ENCODE data around the gene IGIP.

The IGIP gene

DNA sequence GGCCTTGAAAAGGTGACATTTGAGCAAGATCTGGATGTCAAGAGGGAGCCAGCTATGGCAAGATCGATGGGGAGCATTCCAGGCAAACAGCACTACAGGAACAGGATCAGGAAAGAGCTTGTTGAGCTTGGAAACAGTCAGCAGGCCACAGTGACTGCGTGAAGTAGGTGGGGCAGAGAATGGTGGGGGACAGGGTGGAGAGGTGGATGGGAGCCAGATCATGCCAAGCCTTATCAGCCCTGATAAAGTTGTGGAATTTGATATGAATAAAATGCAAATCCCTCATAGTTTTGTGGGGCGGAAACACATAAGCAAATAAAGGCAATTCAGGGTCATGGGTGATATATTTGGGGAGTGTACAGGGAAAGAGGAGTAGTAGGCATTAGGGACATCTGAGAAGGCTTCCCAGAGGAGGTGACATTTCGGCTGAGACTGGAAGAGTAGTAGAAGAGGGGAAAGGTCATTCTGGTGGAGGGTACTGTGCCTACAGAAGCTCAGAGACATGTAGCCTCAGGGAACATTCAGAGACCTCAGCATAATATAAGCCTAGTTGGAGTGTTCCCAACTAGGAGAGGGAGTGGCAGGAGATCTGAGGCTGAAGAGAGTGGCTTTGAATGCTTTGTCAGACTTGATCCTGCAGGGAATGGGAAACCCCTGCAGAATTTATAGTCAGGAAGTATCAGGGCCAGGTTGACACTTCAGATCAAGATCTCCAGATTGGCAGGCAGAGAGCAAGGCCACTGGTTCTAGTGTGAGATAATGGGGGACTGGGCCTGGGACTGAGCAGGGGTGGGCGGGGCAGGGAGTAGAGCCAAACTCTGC lies 39.6 kb downstream of the IGIP start:
- DNase-seq (ENCODE audit: low spot score) = no peak

DNA sequence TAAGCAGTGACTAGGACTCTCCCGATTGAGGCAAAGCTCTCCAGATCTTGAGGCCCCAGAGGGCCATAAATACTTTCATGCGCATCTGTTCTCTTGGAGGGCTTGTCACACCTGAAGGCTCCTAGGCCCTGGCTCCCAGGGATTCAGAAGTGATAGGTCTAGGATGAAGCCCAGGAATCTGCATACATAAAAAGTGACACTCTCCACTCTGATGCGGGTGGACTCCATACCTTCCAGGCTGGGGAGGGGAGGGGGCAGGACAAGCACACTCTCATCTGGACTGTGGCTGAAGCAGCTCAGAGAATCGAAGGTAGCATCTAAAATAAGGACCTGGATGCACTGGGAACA lies 40.2 kb downstream of the IGIP start:
- no peak for DNase-seq (ENCODE audit: low spot score)

DNA sequence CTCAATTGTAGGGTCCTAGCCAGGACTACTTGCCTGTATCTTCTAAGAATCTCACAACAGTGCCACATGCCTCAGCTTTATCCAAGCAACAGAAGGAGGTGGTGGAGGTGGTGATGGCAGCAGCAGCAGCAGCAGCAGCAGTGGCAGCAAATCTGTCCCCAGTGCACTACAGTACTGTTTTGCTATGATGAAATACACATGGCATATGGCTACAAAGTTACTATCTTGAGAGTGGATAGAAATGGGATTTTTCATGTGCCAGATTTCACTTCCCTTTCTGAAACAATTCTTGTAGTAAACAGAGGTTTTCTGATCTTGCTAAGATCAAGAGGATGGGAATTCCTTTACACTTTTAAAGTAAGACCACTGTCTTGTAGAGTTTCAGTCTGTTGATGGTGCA lies 41.2 kb downstream of the IGIP start:
- no peak for DNase-seq (ENCODE audit: low spot score)

DNA sequence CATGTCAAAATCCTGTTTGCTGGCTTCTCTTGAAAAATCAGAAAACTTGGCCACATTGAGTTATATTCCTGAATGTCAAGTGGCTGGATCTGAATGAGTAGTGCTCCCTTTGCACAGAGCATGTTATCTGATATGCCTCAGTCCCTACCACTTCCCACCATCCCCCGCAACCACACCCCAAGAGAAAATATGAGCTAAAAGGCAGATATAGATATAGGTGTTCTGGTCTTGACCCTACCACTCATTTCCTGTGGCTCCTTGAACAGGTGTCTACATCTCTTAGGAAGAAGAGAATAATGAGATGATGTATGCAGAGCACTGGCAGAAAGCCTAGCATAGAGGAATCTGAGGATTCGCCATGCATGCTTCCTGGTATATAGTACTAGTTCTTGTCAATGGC lies 42.6 kb downstream of the IGIP start:
- DNase-seq (ENCODE audit: low spot score) = no peak

DNA sequence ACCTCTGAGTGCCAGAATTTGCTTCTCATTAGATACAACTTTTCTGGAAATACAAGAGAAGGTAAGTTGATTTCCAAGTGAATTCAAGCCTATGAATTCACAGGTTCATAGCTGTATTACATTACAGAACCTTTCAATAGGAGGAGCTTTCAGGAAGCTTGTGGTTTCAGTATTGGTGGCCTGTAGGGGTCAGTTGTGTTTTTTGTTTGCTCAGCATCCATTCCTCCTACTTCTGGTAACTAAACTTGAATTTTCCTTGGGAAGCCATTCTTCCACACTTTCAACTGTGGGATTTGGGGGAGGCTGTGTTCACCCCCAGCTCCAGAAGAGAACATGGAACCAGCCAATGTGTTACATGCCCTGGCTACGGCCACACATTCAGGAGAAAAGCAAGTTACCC lies 43.7 kb downstream of the IGIP start:
- no peak for DNase-seq (ENCODE audit: low spot score)

DNA sequence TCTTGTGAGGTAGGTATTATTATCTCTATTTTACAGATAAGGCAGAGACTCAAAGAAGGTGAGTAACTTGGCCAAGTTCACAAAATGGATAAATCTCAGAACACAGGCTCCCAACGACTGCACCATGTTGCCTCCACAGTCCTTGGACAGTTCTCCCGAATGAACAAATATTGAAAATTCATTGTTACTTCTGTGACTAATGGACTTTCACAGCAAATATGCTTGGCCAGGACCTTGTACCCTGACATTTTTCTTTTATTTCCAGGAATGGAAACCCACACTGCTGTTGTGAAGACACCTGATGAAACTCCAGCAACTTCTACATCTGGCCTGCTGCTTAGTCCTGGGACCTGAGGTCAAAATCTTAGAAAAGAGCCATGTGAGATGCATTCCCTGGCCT lies 46.7 kb downstream of the IGIP start:
- DNase-seq (ENCODE audit: low spot score) = no peak

DNA sequence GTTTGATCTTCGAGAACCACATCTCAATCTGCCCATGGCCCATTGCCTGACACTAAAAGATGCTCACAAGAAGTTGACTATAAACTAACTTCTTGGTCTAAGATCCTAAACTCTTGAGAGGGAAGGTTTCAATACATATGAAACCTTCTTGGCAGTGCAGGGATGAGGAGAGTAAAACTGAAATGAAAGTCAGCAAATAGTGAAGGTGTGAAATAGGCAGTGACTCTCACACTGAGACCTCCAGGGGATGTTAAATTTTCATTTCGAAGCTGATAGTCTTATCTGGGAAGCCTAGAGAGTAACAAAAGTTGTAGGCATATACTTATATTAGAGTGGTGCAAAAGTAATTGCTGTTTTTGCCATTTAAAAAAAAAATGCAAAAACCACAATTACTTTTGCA lies 48.3 kb downstream of the IGIP start:
- no peak for DNase-seq (ENCODE audit: low spot score)

DNA sequence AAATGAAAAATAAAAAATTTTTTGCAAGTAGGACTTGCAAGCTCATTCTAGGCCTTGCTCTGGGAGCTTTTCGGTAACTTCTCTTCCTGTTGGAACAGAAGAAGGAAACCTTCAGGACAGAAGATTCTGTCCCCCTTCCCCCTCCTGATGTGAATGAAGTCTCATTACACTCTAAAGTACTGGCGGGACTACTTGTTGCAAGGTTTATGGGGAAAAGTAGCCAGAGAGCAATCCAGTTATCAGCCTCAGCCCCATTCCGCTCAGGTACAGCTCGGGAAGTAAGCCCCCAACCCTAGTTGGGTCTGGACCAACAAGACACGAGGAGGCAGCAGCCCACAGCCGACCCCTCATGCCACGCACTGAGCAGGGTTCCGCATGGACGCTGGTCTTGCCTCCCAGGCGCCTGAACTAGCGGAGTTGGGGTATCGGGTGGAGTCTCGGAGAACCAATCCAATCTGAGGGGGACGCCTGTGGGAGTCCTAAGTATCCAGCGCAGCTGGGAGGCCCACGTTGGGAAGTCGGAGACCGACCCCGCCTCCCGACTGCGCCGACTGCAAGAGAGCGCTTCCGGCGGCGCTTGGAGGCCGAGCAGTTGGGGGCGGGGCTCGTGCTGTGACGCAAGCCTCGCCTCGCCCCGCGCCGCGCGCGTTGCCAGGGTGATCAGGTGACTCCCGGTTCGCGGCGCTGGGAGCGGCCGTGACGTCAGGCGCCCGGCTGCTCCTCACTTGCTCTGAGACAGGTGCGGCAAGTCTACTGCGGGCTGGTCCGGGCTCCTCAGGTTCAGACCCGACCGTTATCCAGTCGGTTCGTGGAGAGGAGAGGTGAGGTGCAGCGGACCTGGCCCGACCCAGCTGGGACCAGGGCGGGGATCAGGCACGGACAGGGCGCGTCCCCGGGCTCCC lies 49.0 kb downstream of the IGIP start, which contains the start of gene CYSTM1:
Gene CYSTM1, plus strand, starts transcription at position 724 of the 902 bp plus-strand sequence. CDS start 19,278 bp downstream, outside the sequence.
- peak; percentile 95 for DNase-seq (ENCODE audit: low spot score)

DNA sequence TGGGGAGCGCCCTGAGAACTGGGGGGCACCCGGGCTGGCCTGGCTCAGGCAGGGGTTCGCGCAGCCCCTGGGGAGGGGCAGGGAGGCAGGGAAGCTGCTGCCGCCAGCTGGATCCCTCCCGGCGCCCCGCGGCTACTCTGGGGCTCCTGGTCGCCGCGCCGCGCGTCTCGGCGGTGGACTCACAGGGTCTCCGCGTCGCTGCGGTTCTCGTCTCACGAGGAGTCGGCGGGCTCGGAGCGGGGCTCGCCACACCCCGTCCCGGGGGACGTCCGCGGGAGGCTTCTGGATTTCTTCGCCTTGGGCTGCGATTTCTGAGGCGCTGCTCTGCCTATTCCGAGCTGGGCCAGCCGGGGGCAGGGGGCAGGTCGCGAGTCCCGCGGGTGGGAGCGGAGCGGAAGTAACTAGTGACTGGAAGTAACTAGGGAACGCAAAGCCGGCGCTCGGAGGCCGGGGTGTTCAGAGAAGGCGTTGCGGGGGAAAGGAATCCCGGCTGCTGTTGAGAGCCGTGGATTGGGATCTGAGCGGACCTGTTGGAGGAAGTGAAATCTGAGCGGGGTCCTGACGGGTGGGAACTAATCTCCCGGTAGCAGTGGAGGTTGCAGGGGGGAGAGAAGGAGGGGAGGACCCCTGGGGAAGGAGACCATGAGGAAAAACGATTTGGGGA lies 49.8 kb downstream of the IGIP start:
- DNase-seq (ENCODE audit: low spot score) = peak; percentile 84

DNA sequence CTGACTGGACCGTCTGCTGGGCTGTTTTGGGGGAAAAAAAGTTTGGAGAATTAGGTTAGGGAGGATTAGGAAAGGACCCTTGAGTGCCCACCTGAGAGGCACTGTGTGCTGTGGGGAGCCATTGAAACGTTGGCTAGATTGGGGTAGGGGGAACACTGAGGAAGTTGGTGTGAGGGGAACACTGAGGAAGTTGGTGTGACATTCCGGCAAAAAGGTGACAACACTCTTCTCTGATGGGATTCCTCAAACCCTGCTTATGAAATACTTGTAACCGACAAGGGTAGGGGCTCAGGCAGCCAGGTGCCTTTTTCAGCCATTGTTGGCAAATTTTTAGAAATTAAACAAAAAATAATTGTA lies 50.3 kb downstream of the IGIP start:
- no peak for DNase-seq (ENCODE audit: low spot score)

DNA sequence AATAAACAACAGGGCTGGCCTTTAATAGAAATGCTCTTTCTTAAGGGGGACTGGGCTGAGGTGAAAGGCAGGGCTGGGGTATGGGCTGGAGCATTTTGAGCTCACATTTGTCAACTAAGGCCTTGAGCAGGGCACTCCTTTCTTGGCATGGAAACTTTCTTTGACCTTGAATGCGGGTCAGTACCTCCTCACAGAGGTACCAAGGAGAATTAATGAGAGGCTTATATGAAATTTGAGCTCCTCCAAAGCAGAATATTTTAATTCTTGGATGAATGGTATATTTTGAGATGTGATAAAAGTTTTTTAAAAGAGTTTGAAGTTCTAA lies 52.3 kb downstream of the IGIP start:
- no peak for DNase-seq (ENCODE audit: low spot score)

DNA sequence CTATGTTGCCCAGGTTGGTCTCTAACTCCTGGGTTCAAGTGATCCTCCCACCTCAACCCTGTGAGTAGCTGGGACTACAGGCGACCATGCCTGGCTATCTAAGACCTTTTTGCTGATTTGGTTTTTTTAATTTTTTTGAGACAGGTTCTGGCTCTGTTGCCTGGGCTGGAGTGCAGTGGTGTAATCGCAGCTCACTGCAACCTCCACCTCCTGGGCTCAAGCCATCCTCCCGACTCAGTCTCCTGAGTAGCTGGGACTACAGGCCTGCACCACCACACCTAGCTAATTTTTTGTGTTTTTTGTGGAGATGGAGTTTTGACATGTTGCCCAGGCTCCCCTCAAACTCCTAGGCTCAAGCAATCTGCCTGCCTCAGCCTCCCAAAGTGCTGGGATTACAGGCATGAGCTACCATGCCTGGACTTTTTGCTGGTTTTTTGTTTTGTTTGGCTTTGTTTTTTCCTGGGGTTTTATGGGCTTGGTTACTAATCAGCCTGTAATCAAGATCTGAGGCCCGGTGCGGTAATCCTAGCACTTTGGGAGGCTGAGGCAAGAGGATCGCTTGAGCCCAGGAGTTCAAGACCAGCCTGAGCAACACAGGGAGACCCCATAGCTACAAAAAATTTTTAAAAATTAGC lies 52.9 kb downstream of the IGIP start:
- DNase-seq (ENCODE audit: low spot score) = no peak

Measured in AG08396 (cell line).